Uterus (tissue), 4 donors: ENCODE results near the gene SAV1. TPM values are rescaled to one million over a fixed set of nuclear protein-coding genes. Genes with fewer than 3 reads are reported as not detected.
A peak's percentile ranks its signal among the peaks of the same experiment; 100 is the strongest.

Source experiments
- DNase-seq, 2 donors: peaks; one replicate each; pipeline ENCODE4 v3.0.0-alpha.2; 2019 to 2020
- H3K27ac ChIP-seq, 2 donors: fragments of 200-600 bp; sonication (generic); 1 replicate in 1 of 2; 2 replicates in 1 of 2; pipeline ENCODE4 v1.5.1; 2016 to 2018
- H3K27me3 ChIP-seq, 2 donors: fragments of 200-600 bp; sonication (generic); one replicate each; pipeline ENCODE4 v1.5.1; 2018 to 2019; ENCODE audit warnings: control low read depth in 1 of 2
- H3K36me3 ChIP-seq, 2 donors: fragments of 200-600 bp; sonication (generic); one replicate each; pipeline ENCODE4 v1.5.1; 2019; ENCODE audit warnings: control low read depth in 1 of 2
- H3K4me1 ChIP-seq, 2 donors: fragments of 200-600 bp; sonication (generic); one replicate each; pipeline ENCODE4 v1.5.1; 2018 to 2019; ENCODE audit warnings: control low read depth in 1 of 2
- H3K4me3 ChIP-seq, 2 donors: fragments of 200-600 bp; sonication (generic); 1 replicate in 1 of 2; 2 replicates in 1 of 2; pipeline ENCODE4 v1.5.1; 2018 to 2019; ENCODE audit warnings: mild to moderate bottlenecking in 1 of 2
- H3K9me3 ChIP-seq, 2 donors: fragments of 200-600 bp; sonication (generic); one replicate each; pipeline ENCODE4 v1.5.1; 2019; ENCODE audit warnings: control low read depth in 1 of 2
- CTCF ChIP-seq, 4 experiments: fragments of 200-600 bp in 2 of 4; fragments of 450-650 bp in 2 of 4; sonication (generic) in 2 of 4; IDR thresholded peaks; one replicate each; pipeline ENCODE4 v1.5.1; 2016 to 2019; ENCODE audit warnings: antibody characterized with exemption in 4 of 4, mild to moderate bottlenecking in 2 of 4, moderate library complexity in 1 of 4
- POLR2A ChIP-seq, 2 donors: fragments of 450-650 bp; IDR thresholded peaks; one replicate each; pipeline ENCODE4 v1.6.1; 2016; ENCODE audit warnings: antibody characterized with exemption in 2 of 2, mild to moderate bottlenecking in 1 of 2, moderate library complexity in 1 of 2
- intact Hi-C: fragments of 100-400 bp; cut with DNase I; formaldehyde crosslinking; loops from one replicate; pipeline ENCODE4 v1.15.1; 2023; ENCODE audit warnings: low total_unique reads
- total RNA-seq, 4 donors: library from RNA; depleted of rRNA in 3 of 4; stranded (reverse); fragments of >200 nt in 3 of 4; gene quantifications; one replicate each; pipeline versions ENCODE4 v1.1.0 to v1.2.4, GENCODE V29; 2014 to 2023
- donor health status: DM: yes; HTN: yes; CAD: no.

SAV1 gene
- 10 to 100 TPM; 18.2 to 42.9 (median 35.8) TPM for total RNA-seq

- H3K4me1 ChIP-seq: no peaks in the 10 kb centered on the region
- intact Hi-C loops: no loop called here
- no peaks in the 10 kb centered on the region for H3K36me3 ChIP-seq
- H3K27ac ChIP-seq: peak within 1 kb of the TSS; percentile 93 to 98
- peak; percentile 83 to 85 for DNase-seq
- H3K27me3 ChIP-seq: no peaks in the 10 kb centered on the region
- H3K4me3 ChIP-seq: peak within 1 kb of the TSS; percentile 76 to 93
- H3K9me3 ChIP-seq: no peaks in the 10 kb centered on the region
- TF ChIP-seq CTCF (IDR thresholded peaks at IDR 0.05): peak in 2 of 4 experiments; percentile 6 to 27
- peak; percentile 87 to 95 for TF ChIP-seq POLR2A (IDR thresholded peaks at IDR 0.05)
These were observed at the start of gene SAV1 for GRCh38 chr14:50667996-50668825. Gene SAV1, minus strand, starts transcription at chr14:50668306. Its CDS starts 339 bp downstream, at chr14:50667967.

DNA sequence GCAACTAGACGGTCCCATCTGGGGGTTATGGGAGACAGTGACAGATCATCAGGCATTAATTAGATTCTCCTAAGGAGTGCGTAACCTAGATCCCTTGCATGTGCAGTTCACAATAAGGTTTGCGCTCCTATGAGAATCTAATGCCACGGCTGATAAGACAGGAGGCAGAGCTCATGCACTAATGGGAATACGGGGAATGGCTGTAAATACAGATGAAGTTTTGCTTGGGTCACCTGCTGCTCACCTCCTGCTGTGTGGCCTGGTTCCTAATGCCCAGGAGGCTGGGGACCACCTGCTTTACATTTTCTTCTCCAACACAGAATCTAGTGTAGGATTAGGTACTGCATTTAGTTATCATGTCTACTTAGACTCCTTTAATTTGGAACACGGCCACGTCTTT lies 49.7 kb upstream of the SAV1 start:
- intact Hi-C loops: no loop called here
- Histone ChIP-seq H3K9me3 (no peaks in the 10 kb centered on the region), H3K27ac (no peak overlapping the region), H3K4me1 (no peaks in the 10 kb centered on the region), H3K36me3 (no peaks in the 10 kb centered on the region), H3K4me3 (no peak overlapping the region), H3K27me3 (no peaks in the 10 kb centered on the region)
- no peak for DNase-seq
- no peak for TF ChIP-seq CTCF (IDR thresholded peaks at IDR 0.05)

DNA sequence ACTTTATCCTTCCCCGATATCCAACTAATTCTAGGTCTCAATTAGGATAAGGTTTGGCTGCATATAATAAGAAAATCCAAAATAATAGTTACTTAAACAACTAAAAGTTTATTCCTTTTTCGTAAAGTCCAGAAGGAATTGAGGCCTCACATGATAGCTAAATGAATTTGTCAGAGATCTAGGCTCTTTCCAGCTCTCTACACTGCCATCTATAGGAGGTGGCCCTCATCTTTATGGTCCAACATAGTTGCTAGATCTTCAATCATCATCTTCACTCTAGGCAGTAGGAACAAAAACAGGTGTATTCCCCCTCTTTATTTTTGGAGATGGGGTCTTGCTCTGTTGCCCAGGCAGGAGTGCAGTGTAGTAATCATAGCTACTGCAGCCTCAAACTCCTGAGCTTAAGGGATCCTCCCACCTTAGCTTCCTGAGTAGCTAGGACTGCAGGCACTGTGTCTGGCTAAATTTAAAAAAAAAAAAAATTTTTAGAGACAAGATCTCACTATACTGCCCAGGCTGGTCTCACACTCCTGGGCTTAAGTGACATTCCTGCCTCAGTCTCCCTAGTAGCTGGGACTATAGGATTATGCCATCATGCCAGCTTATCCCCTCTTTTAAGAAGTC lies 46.5 kb upstream of the SAV1 start:
- no peaks in the 10 kb centered on the region for H3K9me3 ChIP-seq
- H3K27me3 ChIP-seq: no peaks in the 10 kb centered on the region
- no peaks in the 10 kb centered on the region for H3K36me3 ChIP-seq
- intact Hi-C loops: no loop called here
- TF ChIP-seq CTCF (IDR thresholded peaks at IDR 0.05) (peak in 3 of 4 experiments; percentile 35 to 46 (median 43)), POLR2A (IDR thresholded peaks at IDR 0.05) (no peak)
- no peak overlapping the region for H3K27ac ChIP-seq
- H3K4me1 ChIP-seq: no peaks in the 10 kb centered on the region
- no peak for DNase-seq
- no peak overlapping the region for H3K4me3 ChIP-seq

DNA sequence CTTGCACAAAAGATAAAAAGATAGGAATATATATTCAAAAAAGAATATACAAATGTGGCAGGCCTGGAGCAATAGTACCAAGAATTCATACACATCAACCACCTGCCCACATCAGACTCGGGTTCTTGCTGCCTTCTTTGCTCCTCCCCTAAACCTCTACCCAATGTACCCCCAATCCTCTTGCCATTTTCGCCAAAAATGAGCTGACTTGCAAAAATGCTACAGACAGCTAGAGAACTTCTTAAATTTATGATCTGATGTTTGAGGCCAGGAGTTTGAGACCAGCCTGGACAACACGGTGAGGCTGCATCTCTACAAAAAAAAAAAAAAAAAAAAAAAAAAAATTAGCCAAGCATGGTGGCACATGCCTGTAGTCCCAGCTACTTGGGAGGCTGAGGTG lies 42.9 kb upstream of the SAV1 start:
- no peak overlapping the region for H3K27ac ChIP-seq
- intact Hi-C loops: no loop called here
- H3K4me3 ChIP-seq: no peak overlapping the region
- TF ChIP-seq POLR2A (IDR thresholded peaks at IDR 0.05) (no peak), CTCF (IDR thresholded peaks at IDR 0.05) (no peak)
- no peaks in the 10 kb centered on the region for H3K9me3 ChIP-seq
- no peak for DNase-seq
- no peaks in the 10 kb centered on the region for H3K27me3 ChIP-seq
- H3K36me3 ChIP-seq: no peaks in the 10 kb centered on the region
- no peaks in the 10 kb centered on the region for H3K4me1 ChIP-seq

DNA sequence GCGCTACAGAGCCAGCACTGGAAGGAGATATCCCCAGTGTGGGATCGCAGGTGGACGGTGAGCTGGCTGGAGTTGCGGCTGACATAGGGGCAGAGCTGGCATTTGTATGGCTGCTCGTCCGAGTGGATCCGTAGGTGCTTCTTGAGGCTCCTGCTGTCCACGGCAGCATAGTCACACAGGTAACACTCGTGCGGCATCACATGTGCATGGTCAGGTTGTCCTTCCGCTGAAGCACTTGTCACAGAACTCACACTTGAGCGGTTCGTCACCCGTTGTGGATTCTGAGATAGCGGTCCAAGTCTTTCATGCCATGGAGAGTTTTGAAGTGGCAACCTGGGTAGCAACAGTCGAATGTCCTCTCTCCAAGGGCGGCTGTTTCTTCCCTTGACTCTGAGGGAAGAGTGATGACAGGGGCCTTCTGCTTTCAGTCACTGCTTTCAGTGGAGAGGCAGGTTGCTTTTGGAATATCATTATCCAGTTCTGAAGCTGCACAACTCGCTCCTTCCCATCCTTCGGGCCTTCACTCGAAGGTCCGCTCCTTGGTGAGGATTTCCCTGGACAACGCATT lies 37.0 kb upstream of the SAV1 start:
- Histone ChIP-seq H3K27me3 (no peaks in the 10 kb centered on the region), H3K4me1 (no peaks in the 10 kb centered on the region), H3K36me3 (no peaks in the 10 kb centered on the region), H3K9me3 (no peaks in the 10 kb centered on the region), H3K4me3 (no peak overlapping the region), H3K27ac (no peak overlapping the region)
- TF ChIP-seq CTCF (IDR thresholded peaks at IDR 0.05) (no peak), POLR2A (IDR thresholded peaks at IDR 0.05) (no peak)
- no peak for DNase-seq
- intact Hi-C loops: no loop called here
